Neuron (in vitro differentiated cells): Measurements from ENCODE around the gene MYH10.
A peak's percentile ranks its signal among the peaks of the same experiment; 100 is the strongest.

Source experiments
- H2AFZ ChIP-seq: one replicate; pipeline ENCODE4 v1.6.1; 2013; ENCODE audit warnings: low read depth, mild to moderate bottlenecking, inconsistent platforms, low read length, moderate library complexity
- H3K27me3 ChIP-seq: one replicate; pipeline ENCODE4 v1.6.1; 2013; ENCODE audit warnings: low read length; ENCODE audit not compliant: insufficient read depth
- H3K36me3 ChIP-seq: one replicate; pipeline ENCODE4 v1.6.1; 2013; ENCODE audit warnings: low read length; ENCODE audit not compliant: insufficient read depth
- H3K4me1 ChIP-seq: one replicate; pipeline ENCODE4 v1.6.1; 2013; ENCODE audit warnings: low read length; ENCODE audit not compliant: insufficient read depth
- H3K4me3 ChIP-seq: 2 replicates; pipeline ENCODE4 v1.5.1; 2013; ENCODE audit warnings: mild to moderate bottlenecking, low read length, moderate library complexity
- H3K9me3 ChIP-seq: one replicate; pipeline ENCODE4 v1.6.1; 2013; ENCODE audit warnings: low read length

MYH10 gene

DNA sequence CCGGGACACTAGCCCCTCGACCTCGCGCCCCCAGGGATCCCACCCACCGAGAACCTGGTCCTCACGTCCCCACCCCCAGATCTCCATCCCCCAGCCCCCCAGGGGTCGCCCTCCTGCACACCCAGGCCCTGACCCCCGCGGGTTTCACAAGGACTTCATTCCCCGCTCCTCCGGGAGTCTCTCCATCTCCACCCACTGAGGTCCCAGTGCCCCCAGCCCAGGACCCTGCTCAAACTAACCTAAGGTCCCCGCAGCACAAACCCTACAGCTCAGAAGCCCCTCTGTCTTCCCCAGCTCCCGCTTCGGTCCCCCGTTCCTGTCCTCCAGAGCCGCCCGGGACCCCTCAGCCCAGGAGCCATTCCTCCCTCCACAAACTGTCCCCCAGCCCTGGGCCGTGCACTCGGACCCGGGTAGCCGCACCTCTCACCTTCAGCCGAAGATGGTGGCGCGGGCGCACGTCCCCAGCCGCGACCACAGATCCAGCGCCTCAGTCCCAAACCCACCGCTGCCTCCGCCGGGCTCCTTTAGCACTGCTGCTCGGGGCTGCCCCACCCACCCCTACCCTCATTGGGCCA is at the start of gene MYH10:
MYH10 (minus strand) TSS at position 499 of the 575 bp plus-strand sequence. CDS start 7,479 bp downstream, outside the sequence.
- Histone ChIP-seq H3K4me1 (peaks cover 35% of the 10 kb centered on the region), H2AFZ (peak within 1 kb of the TSS; percentile 78), H3K36me3 (no peaks in the 10 kb centered on the region)

DNA sequence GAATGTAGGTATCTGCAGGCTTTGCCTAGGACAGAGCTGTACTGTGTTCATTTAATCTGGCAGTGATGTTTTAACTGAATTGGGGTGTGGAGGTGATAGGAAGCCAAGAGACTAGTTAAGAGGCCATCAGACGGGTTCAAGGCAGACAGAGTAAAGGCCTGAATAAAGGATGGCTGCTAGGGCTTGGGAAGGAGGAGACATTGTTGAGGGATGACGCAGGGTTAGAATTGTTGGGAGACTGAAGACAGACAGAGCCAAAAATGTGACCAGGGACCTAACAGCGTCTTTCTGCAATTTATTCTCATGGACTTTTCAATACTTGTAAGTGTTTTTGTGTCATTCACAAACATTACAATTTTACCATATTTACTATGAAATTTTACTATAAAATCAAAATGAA is 48.6 kb upstream of the MYH10 start:
- Histone ChIP-seq H3K36me3 (no peaks in the 10 kb centered on the region), H2AFZ (no peak overlapping the region), H3K9me3 (peaks cover 2% of the 10 kb centered on the region), H3K4me1 (no peaks in the 10 kb centered on the region), H3K4me3 (no peak overlapping the region), H3K27me3 (no peaks in the 10 kb centered on the region)

More for the DNA sequence above, at the start of gene MYH10:
- no peaks in the 10 kb centered on the region for H3K27me3 ChIP-seq
- H3K9me3 ChIP-seq: no peaks in the 10 kb centered on the region
- H3K4me3 ChIP-seq: peak within 1 kb of the TSS; percentile 100

DNA sequence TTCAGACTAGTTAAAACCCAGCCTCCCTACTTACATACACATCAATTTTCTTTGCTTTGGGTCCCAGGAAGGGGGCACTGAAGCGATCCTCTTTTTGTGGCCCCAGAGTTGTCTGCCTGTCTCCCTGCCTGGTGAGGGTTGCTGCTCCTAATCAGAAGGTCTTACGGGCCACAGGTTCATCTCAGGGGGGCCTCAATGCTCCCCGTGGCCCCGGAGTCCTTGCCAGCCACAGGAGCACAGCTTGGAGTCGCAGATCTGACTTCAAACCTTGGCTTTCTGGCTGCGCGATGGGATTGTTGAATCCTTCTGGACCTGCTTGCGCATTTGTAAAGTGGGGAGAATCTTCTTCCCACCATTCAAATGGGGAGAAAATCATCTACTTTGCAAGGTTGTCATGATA is 44.8 kb upstream of the MYH10 start:
- H3K36me3 ChIP-seq: no peaks in the 10 kb centered on the region
- H3K27me3 ChIP-seq: no peaks in the 10 kb centered on the region
- H3K4me3 ChIP-seq: no peak overlapping the region
- H3K9me3 ChIP-seq: peaks cover 2% of the 10 kb centered on the region
- H3K4me1 ChIP-seq: no peaks in the 10 kb centered on the region
- H2AFZ ChIP-seq: no peak overlapping the region

DNA sequence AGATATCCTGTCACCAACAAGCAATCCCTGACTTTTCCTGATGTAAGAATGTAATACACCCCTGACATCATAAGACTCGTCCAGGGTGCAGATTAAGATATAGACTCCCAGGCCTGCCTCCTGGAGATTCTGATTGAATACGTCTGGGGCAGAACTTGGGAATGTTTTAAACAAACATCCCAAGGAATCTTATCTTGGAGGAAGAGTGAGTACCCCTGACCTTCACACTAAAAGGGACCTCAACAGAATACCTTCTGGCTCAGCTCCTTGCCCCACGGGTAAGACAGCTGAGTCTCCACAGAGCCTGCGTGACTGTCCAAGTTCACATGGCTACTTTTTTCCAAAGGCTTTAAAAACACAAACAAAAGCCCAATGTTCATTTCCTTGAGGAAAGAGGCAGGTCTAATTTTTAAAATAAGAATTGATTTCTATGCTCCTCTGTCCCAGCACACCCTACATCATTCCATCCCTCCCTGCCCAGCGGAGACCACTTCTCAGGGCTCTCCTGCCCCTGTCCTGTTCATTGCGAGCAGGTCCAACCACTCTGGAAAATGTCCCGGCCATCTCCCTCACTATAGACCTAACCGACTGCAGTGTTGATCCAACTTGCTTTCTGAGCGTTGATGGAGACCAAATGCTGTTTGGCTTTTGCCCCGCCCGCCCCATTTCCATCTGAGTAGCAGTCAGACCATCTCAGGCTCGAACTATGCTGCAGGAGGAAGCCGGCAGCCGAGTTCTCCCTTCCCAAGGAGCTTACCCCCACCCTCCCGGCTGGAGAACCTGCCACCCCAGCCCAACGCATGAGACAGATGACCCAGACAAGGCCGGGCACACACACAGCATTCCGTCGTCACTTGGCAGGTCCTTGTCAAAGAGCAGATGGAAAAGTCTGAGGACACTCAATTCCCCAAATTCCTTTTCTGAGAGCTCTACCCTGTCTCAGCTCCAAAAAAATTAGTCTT is 44.1 kb upstream of the MYH10 start:
- H3K4me1 ChIP-seq: no peaks in the 10 kb centered on the region
- no peaks in the 10 kb centered on the region for H3K27me3 ChIP-seq
- H2AFZ ChIP-seq: no peak overlapping the region
- H3K9me3 ChIP-seq: peaks cover 2% of the 10 kb centered on the region
- no peak overlapping the region for H3K4me3 ChIP-seq
- no peaks in the 10 kb centered on the region for H3K36me3 ChIP-seq

DNA sequence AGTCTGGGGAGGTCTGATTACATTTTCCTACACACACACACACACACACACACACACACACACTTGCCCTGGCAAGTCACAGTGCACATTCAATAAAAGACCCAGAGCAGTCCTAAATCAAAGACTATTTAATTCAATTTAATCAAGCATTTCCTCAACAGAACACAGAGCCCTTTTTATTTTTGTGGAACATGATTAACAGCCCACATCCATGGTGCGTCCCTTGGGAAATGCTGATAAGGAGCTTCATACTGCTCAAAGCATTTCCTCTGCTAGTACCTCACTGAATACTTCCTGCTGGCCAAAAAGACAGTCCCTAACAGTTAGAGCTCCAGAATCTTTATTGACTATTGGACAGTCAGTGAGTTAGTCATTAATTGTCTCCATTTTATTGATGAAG is 43.1 kb upstream of the MYH10 start:
- H2AFZ ChIP-seq: no peak overlapping the region
- peaks cover 3% of the 10 kb centered on the region for H3K4me1 ChIP-seq
- peaks cover 2% of the 10 kb centered on the region for H3K9me3 ChIP-seq
- H3K27me3 ChIP-seq: no peaks in the 10 kb centered on the region
- H3K36me3 ChIP-seq: no peaks in the 10 kb centered on the region
- no peak overlapping the region for H3K4me3 ChIP-seq

DNA sequence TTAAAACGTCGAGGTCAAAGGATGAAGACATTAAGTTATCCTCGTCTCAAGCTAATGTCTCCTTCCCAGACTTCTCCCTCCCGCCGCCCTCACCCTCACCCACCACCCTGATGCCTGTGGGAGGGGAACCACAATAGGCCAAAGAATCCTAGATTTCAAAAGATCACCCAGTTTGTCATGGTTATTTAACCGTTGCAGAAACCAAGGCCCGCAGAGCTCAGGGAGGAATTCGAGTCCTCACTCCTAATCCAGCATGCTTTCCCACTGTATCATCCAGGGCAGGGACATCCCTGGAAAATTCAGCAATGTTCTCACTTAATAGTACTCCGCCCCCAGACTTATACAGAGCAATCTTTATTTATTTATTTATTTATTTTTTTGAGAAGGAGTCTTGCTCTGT is 41.8 kb upstream of the MYH10 start:
- Histone ChIP-seq H3K36me3 (no peaks in the 10 kb centered on the region), H3K27me3 (no peaks in the 10 kb centered on the region), H2AFZ (no peak overlapping the region), H3K4me1 (peaks cover 3% of the 10 kb centered on the region), H3K9me3 (no peaks in the 10 kb centered on the region), H3K4me3 (no peak overlapping the region)

DNA sequence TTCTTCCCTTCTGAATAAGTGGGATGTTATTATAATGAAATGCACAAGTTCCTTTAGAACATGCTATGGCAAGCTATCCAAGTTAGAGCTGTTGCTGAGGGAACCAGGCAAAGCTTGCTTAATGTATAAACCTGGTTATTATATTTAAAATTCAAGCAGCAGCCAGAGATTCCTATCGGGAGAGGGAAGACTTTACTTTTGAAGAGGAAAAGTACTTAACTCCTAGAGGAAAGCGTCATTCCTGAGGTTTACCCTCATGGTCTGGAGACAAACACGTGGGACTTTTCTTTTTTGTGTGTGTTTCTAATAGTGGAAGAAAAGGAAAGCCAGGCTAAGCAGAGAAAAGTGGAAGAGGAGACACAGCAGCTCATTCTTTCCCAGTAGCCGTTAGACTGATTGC is 39.9 kb upstream of the MYH10 start:
- Histone ChIP-seq H3K4me3 (no peak overlapping the region), H3K4me1 (peaks cover 3% of the 10 kb centered on the region), H2AFZ (no peak overlapping the region), H3K9me3 (no peaks in the 10 kb centered on the region), H3K36me3 (no peaks in the 10 kb centered on the region), H3K27me3 (no peaks in the 10 kb centered on the region)

DNA sequence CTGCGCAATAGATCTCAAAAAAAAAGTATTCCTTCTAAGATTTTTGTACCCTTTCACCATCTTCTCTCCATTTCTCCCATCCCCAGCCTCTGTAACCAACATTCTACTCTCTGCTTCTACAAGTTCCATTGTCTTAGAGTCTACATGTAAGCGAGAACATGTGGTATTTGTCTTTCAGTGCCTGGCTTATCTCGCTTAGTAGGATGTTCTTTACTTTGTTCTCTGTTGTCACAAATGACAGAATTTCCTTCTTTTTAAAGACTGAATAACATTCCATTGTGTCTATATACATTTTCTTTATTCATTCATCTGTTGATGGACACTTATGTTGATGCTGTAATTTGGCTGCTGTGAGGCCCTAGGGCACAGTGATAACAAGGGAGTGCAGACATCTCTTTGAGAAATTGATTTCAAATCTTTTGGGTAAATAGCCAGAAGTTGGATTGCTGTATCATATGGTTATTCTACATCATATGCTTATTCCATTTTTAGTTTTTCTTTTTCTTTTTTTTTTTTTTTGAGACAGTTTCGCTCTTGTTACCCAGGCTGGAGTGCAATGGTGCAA is 37.7 kb upstream of the MYH10 start:
- Histone ChIP-seq H2AFZ (no peak overlapping the region), H3K4me3 (no peak overlapping the region), H3K4me1 (peaks cover 3% of the 10 kb centered on the region), H3K27me3 (no peaks in the 10 kb centered on the region), H3K36me3 (no peaks in the 10 kb centered on the region), H3K9me3 (no peaks in the 10 kb centered on the region)

DNA sequence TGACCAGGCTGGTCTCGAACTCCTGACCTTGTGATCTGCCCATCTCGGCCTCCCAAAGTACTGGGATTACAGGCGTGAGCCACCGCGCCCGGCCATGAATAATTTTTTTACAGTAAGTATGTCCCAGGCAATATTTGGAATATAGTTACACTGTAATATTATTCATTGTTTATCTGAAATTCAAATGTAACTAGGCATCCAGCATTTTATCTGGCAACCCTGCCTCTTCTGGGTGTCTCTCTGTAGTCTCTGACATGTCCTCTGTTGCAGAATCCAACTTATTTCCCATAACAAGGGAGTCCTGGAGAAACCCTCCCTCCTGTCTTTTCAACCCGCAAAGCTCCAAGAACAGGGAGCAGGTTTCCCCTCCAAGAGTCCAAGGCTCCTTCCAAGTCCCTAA is 36.9 kb upstream of the MYH10 start:
- Histone ChIP-seq H3K4me3 (no peak overlapping the region), H3K9me3 (no peaks in the 10 kb centered on the region), H3K4me1 (peaks cover 3% of the 10 kb centered on the region), H3K27me3 (no peaks in the 10 kb centered on the region), H3K36me3 (no peaks in the 10 kb centered on the region), H2AFZ (no peak overlapping the region)

DNA sequence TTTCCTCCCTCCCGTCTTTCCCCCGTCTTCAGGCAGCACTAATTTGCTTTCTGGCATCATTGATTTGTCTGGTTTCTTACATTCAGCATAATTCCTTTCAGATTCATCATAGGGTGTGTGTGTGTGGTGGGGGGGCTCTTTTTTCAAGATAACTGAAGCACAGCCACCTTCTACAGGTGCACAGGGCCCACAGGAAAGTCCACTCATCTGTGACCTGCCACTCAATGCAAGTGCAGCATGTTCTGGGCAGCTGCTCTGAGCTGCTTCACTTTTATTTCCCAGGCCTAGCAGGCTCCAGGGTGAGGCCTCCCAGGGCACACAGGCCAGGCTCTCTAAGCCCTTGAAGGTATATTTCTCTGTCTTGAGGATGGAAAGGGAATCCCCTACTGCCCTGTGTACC is 35.2 kb upstream of the MYH10 start:
- Histone ChIP-seq H3K4me3 (no peak overlapping the region), H3K36me3 (no peaks in the 10 kb centered on the region), H3K27me3 (no peaks in the 10 kb centered on the region), H3K9me3 (no peaks in the 10 kb centered on the region), H3K4me1 (peaks cover 3% of the 10 kb centered on the region), H2AFZ (no peak overlapping the region)

DNA sequence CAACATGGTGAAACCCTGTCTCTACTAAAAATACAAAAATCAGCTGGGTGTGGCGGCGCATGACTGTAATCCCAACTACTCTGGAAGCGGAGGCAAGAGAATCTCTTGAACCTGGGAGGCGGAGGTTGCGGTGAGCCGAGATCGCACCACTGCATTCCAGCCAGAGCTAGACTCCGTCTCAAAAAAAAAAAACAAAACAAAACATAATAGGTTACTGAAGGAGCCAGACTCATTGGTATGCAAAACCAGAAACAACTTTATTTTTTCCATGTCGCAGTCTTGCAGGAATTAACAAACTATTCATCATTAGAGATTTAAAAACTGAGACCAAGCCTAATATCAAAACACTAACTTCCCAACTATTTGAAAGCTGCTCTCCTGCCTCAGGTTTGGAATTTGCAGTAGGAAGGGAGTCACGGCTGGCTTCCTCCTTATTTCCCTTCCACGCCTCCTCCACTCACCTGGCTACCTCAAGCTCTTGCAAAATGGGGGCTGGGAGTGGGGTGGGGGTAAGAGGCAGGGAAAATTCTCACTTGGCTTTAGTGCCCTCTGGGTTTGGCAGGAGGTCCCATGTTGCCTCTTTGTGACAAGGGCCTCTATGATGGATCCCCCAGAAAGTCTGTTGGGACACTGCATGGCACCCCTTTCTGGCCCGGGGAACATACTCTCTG is 34.1 kb upstream of the MYH10 start:
- Histone ChIP-seq H3K27me3 (no peaks in the 10 kb centered on the region), H3K36me3 (no peaks in the 10 kb centered on the region), H3K4me1 (peaks cover 3% of the 10 kb centered on the region), H2AFZ (no peak overlapping the region), H3K9me3 (no peaks in the 10 kb centered on the region), H3K4me3 (no peak overlapping the region)

DNA sequence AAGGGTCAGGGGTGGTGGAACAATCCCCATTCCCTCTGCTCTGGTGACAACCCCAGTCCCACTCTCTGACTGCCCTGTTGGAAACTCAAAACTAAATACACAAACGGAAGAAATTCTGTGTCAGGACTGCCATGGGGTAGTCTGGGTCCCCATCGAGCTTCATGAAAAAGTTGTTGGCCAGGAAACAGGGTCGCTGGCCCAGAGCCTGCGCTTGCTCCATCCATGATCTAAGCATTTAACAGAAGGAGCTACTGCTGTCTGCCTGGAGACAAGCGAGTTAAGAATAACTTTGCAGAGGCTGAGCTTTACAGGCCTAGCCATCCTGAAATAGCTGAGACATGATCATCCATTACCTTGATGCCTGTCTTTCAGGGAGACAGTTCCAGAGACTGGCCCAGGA is 32.4 kb upstream of the MYH10 start:
- Histone ChIP-seq H2AFZ (no peak overlapping the region), H3K4me1 (no peaks in the 10 kb centered on the region), H3K36me3 (no peaks in the 10 kb centered on the region), H3K27me3 (no peaks in the 10 kb centered on the region), H3K9me3 (no peaks in the 10 kb centered on the region), H3K4me3 (no peak overlapping the region)
